Kidney tubule cell (primary cell): ENCODE data around the gene RUNX2.
A peak's percentile ranks its signal among the peaks of the same experiment; 100 is the strongest.
"Not testable (repeated sequence)": the region's sequence is repeated elsewhere in the genome, so short reads cannot be mapped to it uniquely, and the experiment has no call there.

Source experiments
- DNase-seq: peaks from one replicate; pipeline ENCODE4 v3.0.0-alpha.2; 2018; ENCODE audit warnings: low spot score

Gene RUNX2

GRCh38 chr6:45457141-45457540 is 129.0 kb downstream of the RUNX2 start:
- DNase-seq = no peak

GRCh38 chr6:45458672-45459071 is 130.5 kb downstream of the RUNX2 start:
- no peak for DNase-seq

- no peak for DNase-seq
Measured at GRCh38 chr6:45460166-45460565, 132.0 kb downstream of the RUNX2 start.

GRCh38 chr6:45461486-45461885 is 133.4 kb downstream of the RUNX2 start:
- no peak for DNase-seq

GRCh38 chr6:45462190-45463134 is 134.3 kb downstream of the RUNX2 start:
- no peak for DNase-seq

- DNase-seq = no peak
Measured at GRCh38 chr6:45464685-45465084, 136.6 kb downstream of the RUNX2 start.

- DNase-seq = no peak
Measured at GRCh38 chr6:45466686-45467085, 138.6 kb downstream of the RUNX2 start.

- DNase-seq = not testable (repeated sequence)
Measured at GRCh38 chr6:45467417-45467816, 139.3 kb downstream of the RUNX2 start.

GRCh38 chr6:45467853-45468252 is 139.7 kb downstream of the RUNX2 start:
- no peak for DNase-seq

GRCh38 chr6:45469663-45470062 is 141.5 kb downstream of the RUNX2 start:
- DNase-seq = no peak

GRCh38 chr6:45470131-45470738 is 142.1 kb downstream of the RUNX2 start:
- no peak for DNase-seq

GRCh38 chr6:45472382-45472781 is 144.3 kb downstream of the RUNX2 start:
- DNase-seq = no peak

GRCh38 chr6:45473121-45473993 is 145.2 kb downstream of the RUNX2 start:
- no peak for DNase-seq

GRCh38 chr6:45474376-45474775 is 146.2 kb downstream of the RUNX2 start:
- DNase-seq = no peak

- no peak for DNase-seq
Measured at GRCh38 chr6:45476341-45476740, 148.2 kb downstream of the RUNX2 start.

GRCh38 chr6:45477278-45477677 is 149.1 kb downstream of the RUNX2 start:
- no peak for DNase-seq

- DNase-seq = peak; percentile 6
Measured at GRCh38 chr6:45477790-45478189, 149.7 kb downstream of the RUNX2 start.

- DNase-seq = peak; percentile 89
Measured at GRCh38 chr6:45478240-45478639, 150.1 kb downstream of the RUNX2 start.

GRCh38 chr6:45479834-45480751 is 152.0 kb downstream of the RUNX2 start:
- DNase-seq = peak; percentile 50

- DNase-seq = no peak
Measured at GRCh38 chr6:45480752-45481415, 152.8 kb downstream of the RUNX2 start.

GRCh38 chr6:45483021-45483420 is 154.9 kb downstream of the RUNX2 start:
- DNase-seq = no peak
